Fibroblast of lung (primary cell): ENCODE data around the gene FAM117B. TPM values are rescaled to one million over a fixed set of nuclear protein-coding genes. Genes with fewer than 3 reads are reported as not detected.

Experiments used
- DNase-seq, 2 donors: peaks; one replicate each; pipeline versions ENCODE4 v3.0.0 to v3.0.0-alpha.2; 2010; ENCODE audit warnings: low read depth in 2 of 2
- H2AFZ ChIP-seq: 2 replicates; pipeline ENCODE4 v1.5.1; 2012; ENCODE audit warnings: low read length, control low read depth, inconsistent platforms
- H3K27ac ChIP-seq: 2 replicates; pipeline ENCODE4 v1.5.1; 2011; ENCODE audit warnings: low read length, control low read depth; ENCODE audit not compliant: insufficient read depth
- H3K27me3 ChIP-seq: 2 replicates; pipeline ENCODE4 v1.5.1; 2011; ENCODE audit warnings: mild to moderate bottlenecking, low read length; ENCODE audit not compliant: control insufficient read depth, insufficient read depth
- H3K36me3 ChIP-seq: 2 replicates; pipeline ENCODE4 v1.5.1; 2011; ENCODE audit warnings: low read length; ENCODE audit not compliant: control insufficient read depth, insufficient read depth
- H3K4me1 ChIP-seq: 2 replicates; pipeline ENCODE4 v1.5.1; 2011; ENCODE audit warnings: low read length; ENCODE audit not compliant: control insufficient read depth, insufficient read depth; ENCODE audit errors: extremely low read depth
- H3K4me2 ChIP-seq: 2 replicates; pipeline ENCODE4 v1.5.1; 2011; ENCODE audit warnings: low read length, control low read depth; ENCODE audit not compliant: insufficient read depth; ENCODE audit errors: extremely low read depth
- H3K4me3 ChIP-seq, 4 experiments: fragments of 200-600 bp in 1 of 4; sonication (generic) in 1 of 4; replicated peaks in 1 of 4; 2 replicates each; pipeline ENCODE4 v1.5.1; 2011 to 2016; ENCODE audit warnings: low read length in 4 of 4, low read depth in 3 of 4, mild to moderate bottlenecking in 3 of 4, control low read depth in 2 of 4, inconsistent platforms in 1 of 4, mixed read lengths in 1 of 4; ENCODE audit not compliant: insufficient read depth in 1 of 4; ENCODE audit errors: control extremely low read depth in 1 of 4
- H3K79me2 ChIP-seq: 2 replicates; pipeline ENCODE4 v1.5.1; 2012; ENCODE audit warnings: mild to moderate bottlenecking, low read length, inconsistent platforms; ENCODE audit not compliant: control insufficient read depth, insufficient read depth
- H3K9ac ChIP-seq: 2 replicates; pipeline ENCODE4 v1.5.1; 2011; ENCODE audit warnings: mild to moderate bottlenecking, low read length, control low read depth; ENCODE audit not compliant: insufficient read depth
- H3K9me3 ChIP-seq: 2 replicates; pipeline ENCODE4 v1.5.1; 2012; ENCODE audit warnings: low read depth, low read length; ENCODE audit not compliant: control insufficient read depth, insufficient read depth
- H4K20me1 ChIP-seq: 2 replicates; pipeline ENCODE4 v1.5.1; 2011; ENCODE audit warnings: low read length; ENCODE audit not compliant: control insufficient read depth, insufficient read depth; ENCODE audit errors: extremely low read depth
- CTCF ChIP-seq, 2 donors: IDR thresholded peaks in 1 of 2; conservative IDR thresholded peaks in 1 of 2; 1 replicate in 1 of 2; 2 replicates in 1 of 2; pipeline ENCODE4 v1.5.1; 2011 to 2012; ENCODE audit warnings: low read length in 2 of 2, control low read depth in 1 of 2, inconsistent platforms in 1 of 2, low read depth in 1 of 2, mild to moderate bottlenecking in 1 of 2
- EZH2 ChIP-seq: IDR thresholded peaks from 2 replicates; pipeline ENCODE4 v1.5.1; 2012; ENCODE audit warnings: low read length, control low read depth, mild to moderate bottlenecking; ENCODE audit errors: missing control alignments
- polyA plus RNA-seq, 2 donors: library from polyadenylated mRNA; depleted of rRNA in 1 of 2; stranded (reverse) in 1 of 2; unstranded in 1 of 2; fragments of >200 nt; gene quantifications; 2 replicates each; pipeline ENCODE4 v1.2.1, GENCODE V29; 2011 to 2012; ENCODE audit warnings: missing spikeins in 1 of 2
- total RNA-seq: library from RNA; depleted of rRNA; stranded (reverse); fragments of >200 nt; gene quantifications from 2 replicates; pipeline ENCODE4 v1.2.1, GENCODE V29; 2014

FAM117B gene
- total and polyA plus RNA-seq, 2 donors (not counting 1 experiment from before 2014, with no cell fraction given), result 0.73 to 1.8 TPM

- H3K4me3 ChIP-seq, result no peak overlapping the region
- no peaks in the 10 kb centered on the region for H3K27me3 ChIP-seq
- H3K27ac ChIP-seq, result no peak overlapping the region
- no peaks in the 10 kb centered on the region for H3K9me3 ChIP-seq
- no peaks in the 10 kb centered on the region for H3K4me1 ChIP-seq
- TF ChIP-seq EZH2 (no peak), CTCF (conservative IDR thresholded peaks at IDR 0.05 in 1 of 2, IDR thresholded peaks at IDR 0.05 in 1 of 2; ENCODE audit: low read depth in 1 of 2, low read length in 2 of 2) (no peak)
- H3K9ac ChIP-seq, result no peak overlapping the region
- H3K79me2 ChIP-seq, result no peaks in the 10 kb centered on the region
- H3K36me3 ChIP-seq, result no peaks in the 10 kb centered on the region
- H2AFZ ChIP-seq, result no peak overlapping the region
- DNase-seq, result no peak
- H3K4me2 ChIP-seq, result no peak overlapping the region
- H4K20me1 ChIP-seq, result no peaks in the 10 kb centered on the region
Observed at GRCh38 chr2:202768273-202768672, 133.5 kb downstream of the FAM117B start.

- peak in 1 of 2 donors; percentile 24 for DNase-seq
Observed at GRCh38 chr2:202769201-202769600, 134.4 kb downstream of the FAM117B start.

GRCh38 chr2:202771336-202771735, 136.6 kb downstream of the FAM117B start:
- no peak overlapping the region for H3K9ac ChIP-seq
- H3K9me3 ChIP-seq, result no peaks in the 10 kb centered on the region
- H3K27ac ChIP-seq, result no peak overlapping the region
- peak in 1 of 2 donors; percentile 37 for DNase-seq
- no peaks in the 10 kb centered on the region for H3K79me2 ChIP-seq
- no peaks in the 10 kb centered on the region for H3K27me3 ChIP-seq
- H4K20me1 ChIP-seq, result no peaks in the 10 kb centered on the region
- no peaks in the 10 kb centered on the region for H3K36me3 ChIP-seq
- no peaks in the 10 kb centered on the region for H3K4me1 ChIP-seq
- H3K4me2 ChIP-seq, result no peak overlapping the region
- TF ChIP-seq CTCF (conservative IDR thresholded peaks at IDR 0.05 in 1 of 2, IDR thresholded peaks at IDR 0.05 in 1 of 2; ENCODE audit: low read depth in 1 of 2, low read length in 2 of 2) (no peak), EZH2 (no peak)
- H2AFZ ChIP-seq, result no peak overlapping the region
- H3K4me3 ChIP-seq, result no peak overlapping the region

More at GRCh38 chr2:202769201-202769600, 134.4 kb downstream of the FAM117B start:
- no peak for TF ChIP-seq CTCF (conservative IDR thresholded peaks at IDR 0.05 in 1 of 2, IDR thresholded peaks at IDR 0.05 in 1 of 2; ENCODE audit: low read depth in 1 of 2, low read length in 2 of 2)
- TF ChIP-seq EZH2, result no peak
- Histone ChIP-seq H2AFZ (no peak overlapping the region), H4K20me1 (no peaks in the 10 kb centered on the region), H3K4me1 (no peaks in the 10 kb centered on the region), H3K79me2 (no peaks in the 10 kb centered on the region), H3K9me3 (no peaks in the 10 kb centered on the region), H3K27me3 (no peaks in the 10 kb centered on the region), H3K4me2 (no peak overlapping the region), H3K4me3 (no peak overlapping the region), H3K27ac (no peak overlapping the region), H3K9ac (no peak overlapping the region), H3K36me3 (no peaks in the 10 kb centered on the region)
